GM18520 (cell line): Measurements from ENCODE around the gene FBXO28.
A peak's percentile ranks its signal among the peaks of the same experiment; 100 is the strongest.

Experiments used
- ATAC-seq: cut with Tn5 transposase; IDR thresholded peaks from one replicate; pipeline ENCODE4 v1.9.1; 2021; ENCODE audit not compliant: unreplicated experiment

Gene FBXO28

DNA sequence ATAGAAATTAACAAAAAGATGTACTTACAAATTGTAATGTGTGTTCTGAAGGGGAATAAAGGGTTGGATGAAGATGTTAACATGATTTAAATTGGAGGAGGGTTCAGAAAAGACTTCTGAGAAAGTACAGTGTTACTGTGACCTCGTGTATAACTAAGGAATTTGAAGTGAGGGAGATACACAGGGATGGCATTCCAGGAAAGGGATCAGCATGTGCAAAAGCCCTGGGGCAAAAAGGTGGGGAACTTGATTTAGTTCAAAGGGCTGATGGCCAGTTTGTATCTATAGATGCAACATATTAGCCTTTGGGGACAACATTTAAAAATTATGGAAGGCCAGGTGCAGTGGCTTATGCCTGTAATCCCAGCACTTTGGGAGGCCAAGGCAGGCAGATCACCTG lies 35.8 kb downstream of the FBXO28 start:
- ATAC-seq: no peak

DNA sequence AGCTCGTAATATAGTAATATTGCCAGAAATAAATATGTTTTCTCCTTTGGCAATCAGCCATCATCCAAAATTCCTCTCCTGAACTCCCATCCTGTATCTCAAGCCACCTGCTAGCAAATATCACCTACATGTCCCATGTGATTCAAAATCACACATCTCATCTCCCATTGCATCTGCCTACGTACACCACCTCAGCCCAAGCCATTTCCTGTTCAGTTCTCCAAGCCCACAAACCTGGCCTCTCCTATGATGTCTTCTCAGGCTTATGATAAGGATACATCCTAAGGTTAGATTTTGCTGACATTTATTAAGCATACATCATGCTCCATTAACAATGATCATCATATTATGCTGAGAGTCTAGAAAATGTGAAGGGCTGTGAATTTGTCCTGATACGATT lies 37.2 kb downstream of the FBXO28 start:
- ATAC-seq: no peak

DNA sequence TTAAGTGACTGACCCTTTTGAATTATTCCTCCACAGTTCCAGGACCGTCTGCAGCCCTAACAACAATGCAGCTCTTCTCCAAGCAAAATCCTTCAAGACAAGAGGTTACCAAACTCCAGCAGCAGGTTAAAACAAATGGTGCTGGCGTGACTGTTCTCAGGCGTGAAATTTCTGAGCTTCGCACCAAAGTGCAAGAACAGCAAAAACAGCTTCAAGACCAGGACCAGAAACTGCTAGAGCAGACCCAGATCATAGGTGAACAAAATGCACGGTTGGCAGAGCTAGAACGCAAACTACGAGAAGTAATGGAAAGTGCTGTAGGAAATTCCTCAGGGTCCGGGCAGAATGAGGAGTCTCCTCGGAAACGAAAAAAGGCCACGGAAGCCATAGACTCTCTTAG lies 43.4 kb downstream of the FBXO28 start:
- ATAC-seq: no peak

DNA sequence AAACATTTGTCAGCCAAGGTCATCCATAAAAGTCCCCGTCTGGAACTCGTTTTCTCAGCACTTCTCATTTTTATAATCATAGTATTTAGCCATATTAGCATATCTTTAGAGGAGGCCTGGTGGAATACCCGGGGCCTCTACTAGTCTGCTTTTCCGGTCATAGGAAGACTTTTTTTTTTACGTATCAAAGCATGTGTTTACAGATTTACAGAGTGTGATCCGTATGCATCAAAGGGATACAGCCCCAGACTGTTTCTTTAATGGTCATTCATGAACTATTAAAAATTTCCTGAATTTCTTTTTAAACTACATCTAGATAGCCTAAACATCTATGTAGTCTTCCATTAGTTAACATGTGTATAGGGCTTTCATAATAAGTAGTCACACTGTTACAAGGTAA lies 45.6 kb downstream of the FBXO28 start:
- no peak for ATAC-seq

DNA sequence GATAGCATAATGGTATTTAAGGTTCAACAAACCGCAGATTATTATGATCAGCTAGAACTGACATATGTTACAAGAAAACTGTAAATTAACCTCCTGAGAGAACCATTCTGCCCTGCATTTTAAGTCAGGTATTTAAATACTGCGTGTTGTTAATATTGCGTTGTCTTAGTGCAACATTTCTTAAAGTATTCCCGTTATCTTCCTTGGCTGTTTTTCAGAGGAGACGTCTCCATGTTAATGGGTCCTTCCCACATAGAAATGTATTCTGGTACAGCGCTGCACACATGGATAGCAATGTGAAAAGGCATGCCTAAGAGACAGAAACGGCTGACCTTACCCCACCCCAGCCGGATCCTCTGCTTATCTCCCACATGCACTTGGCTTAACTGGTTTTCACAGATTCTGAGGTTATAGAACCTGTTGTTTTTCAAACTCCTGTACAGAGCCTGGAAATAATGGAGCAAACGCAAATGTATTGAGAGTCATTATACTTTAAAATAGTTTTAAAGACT lies 46.3 kb downstream of the FBXO28 start:
- no peak for ATAC-seq

DNA sequence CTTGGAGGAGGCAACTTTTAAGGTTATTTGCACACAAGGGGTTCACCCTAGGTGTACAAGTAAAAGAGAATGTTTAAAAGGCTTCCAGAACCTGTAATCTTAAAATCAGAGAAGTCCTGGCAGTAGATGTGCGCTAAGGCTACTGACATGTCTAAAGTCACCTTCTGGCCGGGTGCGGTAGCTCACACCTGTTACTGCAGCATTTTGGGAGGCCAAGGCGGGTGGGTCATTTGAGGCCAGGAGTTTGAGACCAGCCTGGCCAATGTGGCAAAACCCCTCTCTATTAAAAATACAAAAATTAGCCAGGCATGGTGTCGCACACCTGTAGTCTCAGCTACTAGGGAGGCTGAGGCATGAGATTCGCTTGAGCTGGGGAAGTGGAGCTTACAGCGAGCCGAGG lies 48.9 kb downstream of the FBXO28 start:
- ATAC-seq: no peak

DNA sequence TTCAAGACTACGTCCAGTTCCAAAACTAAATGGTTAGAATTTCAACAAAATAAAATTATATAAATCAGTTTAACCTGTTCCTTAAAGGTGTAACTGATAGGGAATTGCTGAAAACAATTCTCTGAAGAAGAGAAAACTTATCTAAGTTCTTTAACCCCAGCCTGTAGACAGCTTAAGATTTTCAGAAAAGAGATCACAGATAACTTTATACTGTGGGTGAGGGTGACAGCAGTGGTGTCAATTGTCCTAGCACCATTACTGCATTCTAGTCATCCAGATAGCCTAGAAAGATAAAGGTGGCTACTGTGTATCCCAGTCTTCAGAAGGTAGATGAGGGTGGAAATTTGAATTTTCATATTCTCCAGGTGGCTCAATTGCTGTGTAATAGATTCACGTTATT lies 49.4 kb downstream of the FBXO28 start:
- ATAC-seq: no peak

DNA sequence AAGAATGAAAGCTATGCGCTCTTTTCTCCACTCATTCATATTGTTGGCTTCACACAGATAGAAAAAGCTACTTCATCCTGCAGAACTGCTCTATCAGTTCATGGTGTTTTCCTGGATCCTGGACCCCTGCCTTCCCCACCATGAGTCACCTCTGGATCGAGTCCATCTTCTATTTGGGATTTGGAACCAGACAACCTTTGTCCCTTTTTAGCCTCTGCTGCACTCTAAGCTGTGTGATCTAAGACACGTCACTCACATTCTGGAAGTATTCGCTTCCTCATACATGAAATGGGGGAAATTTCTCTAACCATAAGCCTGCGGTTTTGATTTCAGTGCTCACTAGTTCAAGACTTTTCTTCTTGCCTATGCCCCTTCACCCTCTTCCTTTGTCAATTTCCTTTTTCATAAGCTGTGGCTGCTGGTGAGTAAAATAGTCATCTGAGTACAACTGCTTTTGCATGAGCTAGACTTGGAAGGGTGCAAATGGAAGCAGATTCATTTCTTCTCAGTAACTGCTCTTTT lies 55.0 kb downstream of the FBXO28 start:
- peak; percentile 90 for ATAC-seq

DNA sequence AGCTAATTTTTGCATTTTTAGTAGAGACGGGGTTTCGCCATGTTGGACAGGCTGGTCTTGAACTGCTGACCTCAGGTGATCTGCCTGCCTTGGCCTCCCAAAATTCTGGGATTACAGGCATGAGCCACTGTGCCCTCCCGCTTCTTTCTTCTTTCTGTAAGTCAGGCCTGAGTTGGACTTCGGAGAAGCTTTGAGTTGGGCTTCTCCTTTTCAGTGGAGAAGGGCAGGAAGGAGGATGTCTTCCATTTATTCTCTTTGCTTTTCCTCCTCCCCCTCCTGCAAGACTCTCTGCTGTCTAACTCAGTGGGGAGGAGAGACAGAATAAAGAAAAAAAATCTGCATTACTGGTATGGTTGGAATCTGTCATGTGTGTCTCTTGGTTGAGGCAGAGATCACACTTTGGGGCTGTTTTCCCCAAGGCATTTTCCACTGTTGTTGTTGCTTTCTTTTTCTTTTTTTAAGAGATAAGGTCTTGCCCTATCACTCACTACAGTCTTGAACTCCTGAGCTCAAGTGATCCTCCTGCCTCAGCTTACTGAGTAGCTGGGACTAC lies 55.9 kb downstream of the FBXO28 start:
- no peak for ATAC-seq

DNA sequence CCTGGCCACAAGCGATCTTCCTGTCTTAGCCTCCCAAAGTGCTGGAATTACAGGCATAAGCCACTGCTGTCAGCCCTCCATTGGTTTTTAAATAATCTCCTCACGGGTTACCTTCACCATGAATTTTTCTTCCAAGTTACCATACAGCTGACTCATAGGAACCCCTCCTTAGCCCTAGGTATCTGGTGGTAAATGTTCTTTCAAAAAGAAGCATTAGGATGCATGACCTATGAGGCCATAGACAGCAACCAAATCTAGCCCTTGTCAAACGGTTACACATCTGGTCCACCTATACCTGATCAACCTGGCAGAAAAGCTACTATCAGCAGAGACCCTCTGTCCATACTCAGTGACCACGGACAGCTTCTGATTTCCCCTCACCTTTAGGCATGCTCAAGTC lies 56.4 kb downstream of the FBXO28 start:
- ATAC-seq: no peak

DNA sequence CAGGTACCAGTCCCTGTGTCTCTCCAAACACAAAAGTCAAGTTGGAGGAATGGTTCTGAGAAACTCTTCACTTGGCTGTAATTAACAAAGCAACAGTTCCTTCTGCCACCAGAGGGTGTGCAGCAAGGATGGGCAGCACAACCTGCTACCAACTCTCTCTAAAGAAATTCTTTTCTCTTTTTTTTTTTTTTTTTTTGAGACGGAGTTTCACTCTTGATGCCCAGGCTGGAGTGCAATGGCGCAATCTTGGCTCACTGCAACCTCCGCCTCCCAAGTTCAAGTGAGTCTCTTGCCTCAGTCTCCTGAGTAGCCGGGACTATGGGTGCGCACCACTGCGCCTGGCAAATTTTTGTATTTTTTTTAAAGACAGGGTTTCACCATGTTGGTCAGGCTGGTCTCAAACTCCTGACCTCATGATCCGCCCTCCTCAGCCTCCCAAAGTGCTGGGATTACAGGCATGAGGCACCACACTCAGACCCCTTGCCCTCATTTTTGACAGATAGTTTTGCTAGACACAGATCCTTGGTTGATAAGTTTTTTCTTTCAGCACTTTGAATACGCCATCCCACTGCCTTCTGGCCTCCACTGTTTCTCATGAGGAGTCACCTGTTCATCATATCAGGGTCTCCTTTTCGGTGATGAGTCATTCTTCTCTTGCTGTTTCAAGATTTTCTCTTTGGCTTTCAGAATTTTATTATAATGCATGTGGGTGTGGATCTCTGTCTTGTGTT lies 57.0 kb downstream of the FBXO28 start:
- no peak for ATAC-seq

DNA sequence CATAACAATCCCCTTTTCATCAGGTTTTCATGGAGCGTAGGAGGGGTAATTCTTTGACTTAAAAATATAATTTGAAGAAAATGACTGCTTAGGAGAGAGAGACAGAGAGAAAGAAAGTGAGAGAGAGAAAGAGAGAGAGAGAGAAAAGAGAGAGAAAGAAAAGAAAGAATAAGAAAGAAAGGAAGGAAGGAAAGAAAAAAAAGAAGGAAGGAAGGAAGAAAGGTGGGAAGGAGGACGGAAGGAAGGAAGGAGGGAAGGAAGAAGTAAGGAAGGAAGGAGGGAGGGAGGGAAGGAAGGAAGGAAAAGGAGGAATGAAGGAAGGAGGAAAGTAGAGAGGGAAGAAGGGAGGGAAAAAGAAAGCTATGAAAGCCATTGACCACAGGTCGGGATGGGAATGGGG lies 58.3 kb downstream of the FBXO28 start:
- no peak for ATAC-seq

DNA sequence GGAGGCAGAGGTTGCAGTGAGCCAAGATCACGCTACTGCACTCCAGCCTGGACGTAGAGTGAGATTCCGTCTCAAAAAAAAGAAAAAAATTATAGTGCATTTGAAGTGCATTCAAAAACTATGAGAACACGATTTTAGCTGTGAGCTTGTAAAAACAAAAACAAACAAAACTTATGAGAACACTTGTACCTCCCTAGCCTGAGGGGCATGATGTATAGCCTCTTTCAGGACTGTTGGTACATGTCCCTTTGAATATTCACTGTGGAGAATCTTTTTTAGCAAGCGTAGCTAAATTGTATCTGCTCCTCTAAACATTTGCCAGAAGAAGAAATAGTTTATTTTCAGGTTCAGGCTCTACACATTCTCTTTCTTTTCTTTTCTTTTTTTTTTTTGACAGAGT lies 59.6 kb downstream of the FBXO28 start:
- ATAC-seq: no peak

DNA sequence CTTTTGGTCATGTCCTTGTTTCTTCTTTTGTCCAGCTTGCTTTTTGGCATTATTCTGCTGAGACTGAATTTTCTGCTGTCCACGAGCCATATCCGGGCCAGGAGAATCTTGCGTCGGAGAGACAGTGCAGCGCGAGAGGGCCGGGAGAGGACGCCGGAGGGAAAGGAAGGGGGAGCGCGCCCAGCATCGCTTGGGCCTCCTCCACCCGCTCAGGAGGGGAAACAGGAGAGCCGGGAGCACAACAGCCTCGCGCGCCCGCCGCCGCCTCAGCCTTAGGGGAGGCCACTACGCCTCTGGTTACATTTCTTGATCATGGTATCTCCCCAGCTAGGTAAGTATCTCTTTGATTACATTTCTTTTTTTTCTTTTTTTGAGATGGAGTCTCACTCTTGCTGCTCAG lies 61.7 kb downstream of the FBXO28 start:
- ATAC-seq: no peak

DNA sequence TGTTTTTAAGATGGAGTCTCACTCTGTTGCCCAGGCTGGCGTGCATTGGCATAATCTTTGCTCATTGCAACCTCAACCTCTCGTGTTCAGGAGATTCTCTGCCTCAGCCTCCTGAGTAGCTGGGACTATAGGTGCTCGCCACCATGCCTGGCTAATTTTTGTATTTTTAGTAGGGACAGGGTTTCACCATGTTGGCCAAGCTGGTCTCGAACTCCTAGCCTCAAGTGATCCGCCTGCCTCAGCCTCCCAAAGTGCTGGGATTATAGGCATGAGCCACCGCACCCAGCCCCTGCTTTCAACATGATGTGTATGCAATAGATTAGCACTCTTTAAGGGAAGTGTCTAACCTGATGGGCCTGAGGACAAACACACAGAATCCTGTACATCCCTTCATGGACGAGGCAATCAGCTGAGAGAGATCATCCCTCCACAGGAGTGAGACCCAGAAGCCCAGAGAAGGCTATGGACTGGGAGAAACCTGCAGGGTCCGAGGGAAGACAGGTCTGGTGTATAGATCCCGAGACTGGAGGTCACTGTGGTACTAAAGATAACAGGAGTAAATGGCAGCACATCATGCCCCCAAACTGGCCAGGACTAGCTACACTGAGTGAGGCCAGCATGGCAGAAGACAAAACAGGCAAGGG lies 63.6 kb downstream of the FBXO28 start:
- no peak for ATAC-seq

DNA sequence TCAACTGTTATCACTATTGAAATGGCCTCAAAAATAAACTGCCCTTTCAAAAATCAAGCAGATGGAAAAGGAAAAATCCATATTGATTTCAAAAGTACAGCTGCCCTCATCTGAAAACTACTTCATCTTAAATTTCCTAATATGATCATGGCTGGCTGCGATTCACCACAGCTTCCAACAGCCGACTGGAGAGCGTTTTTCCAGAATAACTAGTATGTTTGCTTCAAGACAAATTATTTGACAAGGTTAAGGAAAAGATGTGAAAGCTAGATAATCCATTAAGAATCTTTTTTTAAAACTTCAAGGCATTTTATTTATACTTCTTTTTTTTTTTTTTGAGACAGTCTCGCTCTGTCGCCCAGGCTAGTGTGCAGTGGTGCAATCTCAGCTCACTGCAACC lies 65.0 kb downstream of the FBXO28 start:
- ATAC-seq: no peak

DNA sequence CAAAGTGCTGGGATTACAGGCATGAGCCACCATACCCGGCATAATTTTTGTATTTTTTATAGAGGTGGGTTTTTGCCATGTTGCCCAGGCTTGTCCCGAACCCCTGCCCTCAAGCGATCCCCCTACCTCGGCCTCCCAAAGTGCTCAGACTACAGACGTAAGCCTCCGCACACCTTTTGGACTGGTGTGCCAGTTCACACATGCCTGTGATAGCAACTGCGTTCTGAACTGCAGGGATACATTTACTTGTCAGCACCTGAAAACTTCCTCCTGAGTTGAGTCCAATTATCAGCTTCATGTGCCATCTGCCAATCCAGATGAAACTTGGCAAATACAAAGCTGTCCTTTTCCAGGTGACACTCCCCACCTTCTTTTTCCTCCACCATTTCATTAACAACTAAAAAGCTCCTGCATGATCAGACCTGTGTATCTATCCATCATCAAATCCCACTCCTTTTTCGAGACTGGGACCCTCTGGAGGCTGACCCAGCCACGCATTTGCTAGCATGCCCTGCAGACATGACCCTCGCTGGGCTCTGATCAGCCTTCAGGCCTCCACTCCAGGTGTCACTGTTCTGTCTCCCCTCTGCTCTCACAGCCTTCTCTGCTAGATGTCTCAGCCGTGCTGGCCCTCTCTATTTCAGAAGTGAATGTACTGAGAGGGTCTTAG lies 67.0 kb downstream of the FBXO28 start:
- no peak for ATAC-seq

DNA sequence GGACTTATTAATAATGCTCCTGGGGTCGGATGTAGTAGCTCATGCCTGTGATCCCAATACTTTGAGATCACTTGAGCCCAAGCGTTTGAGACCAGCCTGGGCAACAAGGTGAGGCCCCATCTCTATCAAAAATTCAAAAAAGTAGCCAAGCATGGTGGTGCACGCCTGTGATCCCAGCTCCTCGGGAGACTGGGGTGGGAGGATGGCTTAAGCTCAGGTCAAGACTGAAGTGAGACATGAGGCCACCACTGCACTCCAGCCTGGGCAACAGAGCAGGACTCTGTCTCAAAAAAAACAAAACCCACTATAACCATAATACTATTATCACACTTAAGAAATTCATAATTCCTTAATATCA lies 67.5 kb downstream of the FBXO28 start:
- ATAC-seq: no peak

DNA sequence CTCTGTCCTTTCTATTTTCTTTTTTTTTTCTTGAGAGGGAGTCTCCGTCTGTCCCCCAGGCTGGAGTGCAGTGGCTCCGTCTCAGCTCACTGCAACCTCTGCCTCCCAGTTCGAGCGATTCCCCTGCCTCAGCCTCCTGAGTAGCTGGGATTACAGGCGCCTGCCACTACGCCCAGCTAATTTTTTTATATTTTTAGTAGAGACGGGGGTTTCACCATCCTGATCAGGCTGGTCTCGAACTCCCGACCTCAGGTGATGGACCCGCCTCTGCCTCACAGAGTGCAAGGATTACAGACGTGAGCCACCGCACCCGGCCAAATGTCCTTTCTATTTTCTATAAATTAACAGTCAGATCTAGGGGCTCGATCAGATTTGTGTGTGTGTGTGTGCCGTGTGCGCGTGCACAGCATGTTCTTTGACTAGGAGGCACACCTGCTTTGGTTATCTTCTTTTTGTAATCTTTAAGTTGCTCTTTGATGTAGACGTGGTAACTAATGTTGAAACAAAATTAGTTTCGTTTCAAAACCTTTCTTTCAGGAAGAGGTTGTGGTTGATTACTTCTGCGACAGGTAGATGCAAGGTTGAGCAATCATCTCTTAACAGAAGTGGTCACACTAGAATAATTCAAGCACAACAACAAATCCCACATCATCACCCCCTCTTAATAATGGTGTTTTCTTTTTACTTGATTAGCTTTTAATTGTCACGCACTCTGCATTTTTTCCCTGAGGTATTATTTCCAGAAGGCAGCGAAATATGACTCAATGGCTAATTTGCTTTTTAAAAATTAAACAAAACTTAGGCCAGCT lies 68.3 kb downstream of the FBXO28 start:
- peak; percentile 20 for ATAC-seq

DNA sequence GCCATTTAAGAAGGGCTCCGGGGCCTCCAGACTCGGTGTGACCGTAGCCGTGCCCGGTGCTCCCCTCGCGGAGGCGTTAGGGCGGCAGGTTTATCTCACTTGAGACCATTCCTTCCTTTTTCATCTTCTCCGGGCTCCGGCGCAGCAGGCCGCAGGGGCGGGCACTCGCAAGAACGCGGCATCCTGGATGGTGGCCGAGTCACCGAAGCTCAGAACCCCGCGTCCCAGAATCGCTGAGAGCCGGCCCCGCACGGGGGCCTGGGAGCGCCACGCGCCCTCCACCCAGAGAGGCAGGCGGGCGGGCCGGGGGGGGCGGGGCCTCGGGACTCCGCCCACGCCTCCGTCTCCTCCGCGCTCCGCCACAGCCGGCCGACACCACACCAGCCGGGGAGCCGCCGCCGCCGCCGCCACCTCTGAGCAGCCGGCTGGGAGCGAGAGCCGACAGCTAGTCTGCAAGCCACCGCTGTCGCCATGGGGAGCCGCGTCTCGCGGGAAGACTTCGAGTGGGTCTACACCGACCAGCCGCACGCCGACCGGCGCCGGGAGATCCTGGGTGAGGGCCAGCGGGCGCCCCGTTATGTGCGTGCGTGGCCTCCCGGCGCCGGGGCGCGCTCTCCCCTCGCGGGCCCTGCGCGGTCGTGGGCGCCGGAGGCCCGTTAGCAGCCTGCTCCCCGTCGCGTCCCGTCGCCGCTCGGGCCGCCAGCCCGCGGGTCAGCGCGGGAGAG lies 69.1 kb downstream of the FBXO28 start, which contains the start of gene DEGS1:
TSS of gene DEGS1 (plus strand) at position 375 of the 725 bp plus-strand sequence. CDS start at position 472, 97 bp downstream.
- ATAC-seq: peak; percentile 46
